K562 (cell line): ENCODE data around the gene DOK3. TPM values are rescaled to one million over a fixed set of nuclear protein-coding genes. Genes with fewer than 3 reads are reported as not detected.

Source experiments
- ATF7 ChIP-seq: fragments of 450-650 bp; IDR thresholded peaks from 2 replicates; pipeline ENCODE4 v1.7.1; 2014; ENCODE audit warnings: mild to moderate bottlenecking, moderate library complexity
- CCAR2 ChIP-seq: fragments of 200-400 bp; formaldehyde crosslinking; IDR thresholded peaks from 2 replicates; pipeline ENCODE4 v1.6.1; 2017; ENCODE audit warnings: mild to moderate bottlenecking, low read depth, low read length
- CCNT2 ChIP-seq: IDR thresholded peaks from 2 replicates; pipeline ENCODE4 v1.6.1; 2011; ENCODE audit warnings: borderline replicate concordance, low read depth, mild to moderate bottlenecking, moderate library complexity, mixed read lengths, low read length; ENCODE audit not compliant: insufficient read length; ENCODE audit errors: extremely low read depth
- CEBPB ChIP-seq: fragments of 450-650 bp; IDR thresholded peaks from 2 replicates; pipeline ENCODE4 v1.6.1; 2016; ENCODE audit warnings: missing genetic modification characterization, missing compliant biosample characterization
- CEBPG ChIP-seq, 3 experiments: fragments of 200-800 bp in 1 of 3; sonication (Bioruptor generic) in 1 of 3; sonication (generic) in 1 of 3; formaldehyde crosslinking in 1 of 3; IDR thresholded peaks in 2 of 3; conservative IDR thresholded peaks in 1 of 3; 2 replicates each; pipeline versions ENCODE4 v1.6.1 to v1.8.0; 2016 to 2022; ENCODE audit warnings: missing compliant biosample characterization in 2 of 3, missing genetic modification characterization in 2 of 3, mild to moderate bottlenecking in 1 of 3, missing genetic modification reagents in 1 of 3
- CXXC5 ChIP-seq: fragments of 250-450 bp; sonication (Bioruptor Pico); IDR thresholded peaks from 2 replicates; pipeline ENCODE4 v1.8.0; 2022; ENCODE audit warnings: inconsistent platforms, mild to moderate bottlenecking, moderate library complexity
- DACH1 ChIP-seq: fragments of 450-650 bp; IDR thresholded peaks from 2 replicates; pipeline ENCODE4 v1.6.1; 2018; ENCODE audit not compliant: partially characterized antibody
- ERF ChIP-seq: fragments of 450-650 bp; formaldehyde crosslinking; IDR thresholded peaks from 2 replicates; pipeline ENCODE4 v1.4.0; 2020; ENCODE audit warnings: mild to moderate bottlenecking, mixed read lengths
- FIP1L1 ChIP-seq: fragments of 200-400 bp; formaldehyde crosslinking; IDR thresholded peaks from 2 replicates; pipeline ENCODE4 v1.6.1; 2018; ENCODE audit warnings: mild to moderate bottlenecking, low read depth, low read length; ENCODE audit not compliant: poor library complexity, severe bottlenecking
- FOXJ3 ChIP-seq: sonication (generic); formaldehyde crosslinking; IDR thresholded peaks from 2 replicates; pipeline ENCODE4 v1.4.0; 2020; ENCODE audit warnings: mild to moderate bottlenecking, missing genetic modification reagents
- HMG20B ChIP-seq: fragments of 250-450 bp; sonication (Bioruptor Pico); IDR thresholded peaks from 2 replicates; pipeline ENCODE4 v1.5.0; 2021; ENCODE audit warnings: mild to moderate bottlenecking
- MAFK ChIP-seq: IDR thresholded peaks from 2 replicates; pipeline ENCODE4 v1.6.1; 2011; ENCODE audit warnings: low read length, improper control_type of control experiment
- MBD2 ChIP-seq: sonication (generic); IDR thresholded peaks from 2 replicates; pipeline ENCODE4 v1.6.1; 2016; ENCODE audit warnings: low read depth, borderline replicate concordance
- MCM7 ChIP-seq, 2 experiments: fragments of 450-650 bp; IDR thresholded peaks; 2 replicates each; pipeline ENCODE4 v1.6.1; 2016 to 2018
- NFYB ChIP-seq: IDR thresholded peaks from 2 replicates; pipeline ENCODE4 v1.6.1; 2011; ENCODE audit warnings: mild to moderate bottlenecking, moderate library complexity; ENCODE audit not compliant: insufficient read length; ENCODE audit errors: extremely low read depth
- NONO ChIP-seq, 2 experiments: fragments of 200-400 bp in 1 of 2; fragments of 450-650 bp in 1 of 2; formaldehyde crosslinking in 1 of 2; IDR thresholded peaks; 2 replicates each; pipeline ENCODE4 v1.6.1; 2017; ENCODE audit warnings: low read depth in 2 of 2, mild to moderate bottlenecking in 2 of 2, moderate library complexity in 2 of 2, low read length in 1 of 2
- RCOR1 ChIP-seq, 2 experiments: IDR thresholded peaks; 2 replicates each; pipeline ENCODE4 v1.6.1; 2012; ENCODE audit warnings: low read depth in 2 of 2, low read length in 2 of 2, borderline replicate concordance in 1 of 2, improper control_type of control experiment in 1 of 2
- SMAD4 ChIP-seq: fragments of 250-450 bp; sonication (Bioruptor Pico); conservative IDR thresholded peaks from 2 replicates; pipeline ENCODE4 v1.8.0; 2021; ENCODE audit warnings: inconsistent platforms, mild to moderate bottlenecking, moderate library complexity
- TGIF2 ChIP-seq: sonication (generic); formaldehyde crosslinking; IDR thresholded peaks from 2 replicates; pipeline ENCODE4 v1.8.1; 2022; ENCODE audit warnings: mild to moderate bottlenecking, missing genetic modification reagents, moderate library complexity
- ZNF12 ChIP-seq: sonication (generic); formaldehyde crosslinking; IDR thresholded peaks from 2 replicates; pipeline ENCODE4 v1.4.0; 2020; ENCODE audit warnings: mild to moderate bottlenecking, missing genetic modification reagents
- ZNF184 ChIP-seq: sonication (generic); formaldehyde crosslinking; IDR thresholded peaks from 2 replicates; pipeline ENCODE4 v1.5.0; 2020; ENCODE audit warnings: missing genetic modification reagents
- ZNF197 ChIP-seq: fragments of 200-800 bp; sonication (Bioruptor generic); IDR thresholded peaks from 2 replicates; pipeline ENCODE4 v1.6.1; 2016; ENCODE audit warnings: low read depth, missing genetic modification characterization, missing compliant biosample characterization
- ZNF384 ChIP-seq: IDR thresholded peaks from 2 replicates; pipeline ENCODE4 v1.6.1; 2012; ENCODE audit warnings: low read depth, low read length, improper control_type of control experiment
- ZNF589 ChIP-seq: fragments of 200-800 bp; sonication (Bioruptor generic); IDR thresholded peaks from 2 replicates; pipeline ENCODE4 v1.6.1; 2016; ENCODE audit warnings: low read depth, missing genetic modification characterization, missing compliant biosample characterization
- ZNF668 ChIP-seq: fragments of 250-450 bp; sonication (Bioruptor Pico); IDR thresholded peaks from 2 replicates; pipeline ENCODE4 v1.8.0; 2022; ENCODE audit warnings: mild to moderate bottlenecking, inconsistent platforms
- polyA plus RNA-seq, 8 experiments: library from polyadenylated mRNA; depleted of rRNA in 4 of 8; stranded (reverse) in 5 of 8; unstranded in 3 of 8; fragments of >200 nt; fragmentation: Nextera tagmentation in 2 of 8; fragmentation: Illumina TruSeq in 1 of 8; extraction: Ambion mirVana in 2 of 8; extraction: Trizol in 1 of 8; gene quantifications; 2 replicates each; pipeline versions ENCODE4 v1.2.1 to v1.2.3, GENCODE V29; 2011 to 2014; ENCODE audit warnings: inconsistent platforms in 1 of 8, missing spikeins in 1 of 8
- total RNA-seq, 7 experiments: library from RNA; depleted of rRNA in 6 of 7; stranded (reverse); fragments of >200 nt in 6 of 7; fragmentation: Illumina TruSeq in 2 of 7; extraction: Trizol in 2 of 7; gene quantifications; 2 replicates each; pipeline versions ENCODE4 v1.2.1 to v1.2.3, GENCODE V29; 2011 to 2021; ENCODE audit warnings: low replicate concordance in 1 of 7
- TF ChIP-seq, protein P1 (sequence below): fragments of 250-450 bp; sonication (Bioruptor Pico); IDR thresholded peaks from 2 replicates; pipeline ENCODE4 v1.5.0; 2021
- TF ChIP-seq, protein P2 (sequence below), 2 experiments: fragments of 450-650 bp in 1 of 2; sonication (generic) in 1 of 2; formaldehyde crosslinking in 1 of 2; IDR thresholded peaks in 1 of 2; conservative IDR thresholded peaks in 1 of 2; 2 replicates each; pipeline versions ENCODE4 v1.6.1 to v1.8.1; 2016 to 2023; ENCODE audit warnings: mild to moderate bottlenecking in 2 of 2, moderate library complexity in 2 of 2, inconsistent platforms in 1 of 2, missing genetic modification reagents in 1 of 2

Gene DOK3
- total and polyA plus RNA-seq, 9 of the 15 experiments (the other 6 are each of a cell fraction or from before 2014, with no cell fraction given) = 1.3 to 23.0 (median 8.0) TPM

- TF ChIP-seq TGIF2 (CRISPR knock-in tag) (no peak), ZNF668 (CRISPR knock-in tag) (no peak), DACH1 (no peak), ZNF384 (peak; percentile 87), CCAR2 (no peak), HMG20B (CRISPR knock-in tag) (no peak), ZNF197 (CRISPR knock-in tag) (0 out of 2 replicates have a peak, but pooled peaks have one; percentile 13), MAFK (no peak), FOXJ3 (CRISPR knock-in tag) (no peak), MCM7 (IDR thresholded peaks at IDR 0.05) (no peak), NONO (IDR thresholded peaks at IDR 0.05; ENCODE audit: low read depth in 2 of 2, low read length in 1 of 2) (no peak), MBD2 (no peak), SMAD4 (CRISPR knock-in tag) (peak; percentile 64), CCNT2 (no peak), CEBPB (peak; percentile 92), NFYB (no peak), ZNF12 (CRISPR knock-in tag) (no peak), RCOR1 (IDR thresholded peaks at IDR 0.05; ENCODE audit: borderline replicate concordance in 1 of 2, low read depth in 2 of 2, low read length in 2 of 2) (no peak), ZNF184 (CRISPR knock-in tag) (no peak), FIP1L1 (no peak), ATF7 (peak; percentile 87; the same call in 1 of the 2 replicates), ERF (CRISPR knock-in tag) (no peak), CXXC5 (CRISPR knock-in tag) (peak; percentile 32; the same call in 1 of the 2 replicates), ZNF589 (CRISPR knock-in tag) (peak; percentile 54; the same call in 1 of the 2 replicates), CEBPG (CRISPR knock-in tag; IDR thresholded peaks at IDR 0.05) (peak; percentile 66; the same call in 1 of the 2 replicates), CEBPG (tag; conservative IDR thresholded peaks at IDR 0.05 in 1 of 2, IDR thresholded peaks at IDR 0.05 in 1 of 2) (peak; percentile 97 to 99)
- TF ChIP-seq, protein P1, sequence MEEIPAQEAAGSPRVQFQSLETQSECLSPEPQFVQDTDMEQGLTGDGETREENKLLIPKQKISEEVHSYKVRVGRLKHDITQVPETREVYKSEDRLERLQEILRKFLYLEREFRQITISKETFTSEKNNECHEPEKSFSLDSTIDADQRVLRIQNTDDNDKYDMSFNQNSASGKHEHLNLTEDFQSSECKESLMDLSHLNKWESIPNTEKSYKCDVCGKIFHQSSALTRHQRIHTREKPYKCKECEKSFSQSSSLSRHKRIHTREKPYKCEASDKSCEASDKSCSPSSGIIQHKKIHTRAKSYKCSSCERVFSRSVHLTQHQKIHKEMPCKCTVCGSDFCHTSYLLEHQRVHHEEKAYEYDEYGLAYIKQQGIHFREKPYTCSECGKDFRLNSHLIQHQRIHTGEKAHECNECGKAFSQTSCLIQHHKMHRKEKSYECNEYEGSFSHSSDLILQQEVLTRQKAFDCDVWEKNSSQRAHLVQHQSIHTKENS (CRISPR knock-in tag) = no peak
- TF ChIP-seq, protein P2, sequence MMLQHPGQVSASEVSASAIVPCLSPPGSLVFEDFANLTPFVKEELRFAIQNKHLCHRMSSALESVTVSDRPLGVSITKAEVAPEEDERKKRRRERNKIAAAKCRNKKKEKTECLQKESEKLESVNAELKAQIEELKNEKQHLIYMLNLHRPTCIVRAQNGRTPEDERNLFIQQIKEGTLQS (IDR thresholded peaks at IDR 0.05) = peak; percentile 93
- TF ChIP-seq, protein P2 (CRISPR knock-in tag; conservative IDR thresholded peaks at IDR 0.05) = no peak
Observed at GRCh38 chr5:177545487-177546257, 36.0 kb upstream of the DOK3 start (continued).
